MM.1S (cell line): ENCODE data around the gene CCDC179.

ENCODE experiments used
- DNase-seq: peaks from one replicate; pipeline ENCODE4 v3.0.0-alpha.2; 2015
- H2AFZ ChIP-seq: fragments of 300-600 bp; sonication (generic); 2 replicates; pipeline ENCODE4 v1.6.0; 2016; ENCODE audit warnings: antibody characterized with exemption, low read length
- H3F3A ChIP-seq: fragments of 300-600 bp; sonication (generic); 2 replicates; pipeline ENCODE4 v1.6.1; 2016; ENCODE audit warnings: mild to moderate bottlenecking, antibody characterized with exemption, low read length, moderate library complexity, mixed read lengths; ENCODE audit not compliant: insufficient read depth
- H3K27ac ChIP-seq: fragments of 300-600 bp; sonication (generic); 2 replicates; pipeline ENCODE4 v1.5.1; 2016; ENCODE audit warnings: mild to moderate bottlenecking, low read length
- H3K27me3 ChIP-seq: fragments of 300-600 bp; sonication (generic); replicated peaks from 2 replicates; pipeline ENCODE4 v1.6.0; 2016; ENCODE audit warnings: low read length; ENCODE audit not compliant: insufficient read depth
- H3K36me3 ChIP-seq: fragments of 300-600 bp; sonication (generic); replicated peaks from 2 replicates; pipeline ENCODE4 v1.6.1; 2016; ENCODE audit warnings: mild to moderate bottlenecking, low read length, mixed read lengths; ENCODE audit not compliant: insufficient read depth
- H3K4me1 ChIP-seq: fragments of 300-600 bp; sonication (generic); 2 replicates; pipeline ENCODE4 v1.6.1; 2016; ENCODE audit warnings: low read length, mixed read lengths
- H3K4me2 ChIP-seq: fragments of 300-600 bp; sonication (generic); 2 replicates; pipeline ENCODE4 v1.6.0; 2016; ENCODE audit warnings: low read depth, low read length
- H3K4me3 ChIP-seq: fragments of 300-600 bp; sonication (generic); 2 replicates; pipeline ENCODE4 v1.5.1; 2016; ENCODE audit warnings: low read length, mixed read lengths
- H3K79me2 ChIP-seq: fragments of 300-600 bp; sonication (generic); 2 replicates; pipeline ENCODE4 v1.6.1; 2016; ENCODE audit warnings: mixed run types, low read length, mixed read lengths
- H3K9ac ChIP-seq: fragments of 300-600 bp; sonication (generic); 2 replicates; pipeline ENCODE4 v1.6.1; 2016; ENCODE audit warnings: low read length, mixed read lengths
- H3K9me2 ChIP-seq: fragments of 300-600 bp; sonication (generic); replicated peaks from 2 replicates; pipeline ENCODE4 v1.6.1; 2016; ENCODE audit warnings: mild to moderate bottlenecking, low read length, mixed read lengths; ENCODE audit not compliant: insufficient read depth
- H3K9me3 ChIP-seq: fragments of 300-600 bp; sonication (generic); replicated peaks from 2 replicates; pipeline ENCODE4 v1.6.1; 2016; ENCODE audit warnings: mild to moderate bottlenecking, low read length, mixed read lengths; ENCODE audit not compliant: insufficient read depth
- H4K20me1 ChIP-seq: fragments of 300-600 bp; sonication (generic); 2 replicates; pipeline ENCODE4 v1.6.1; 2016; ENCODE audit warnings: mild to moderate bottlenecking, low read length, moderate library complexity, mixed read lengths; ENCODE audit not compliant: insufficient read depth
- EZH2 ChIP-seq: fragments of 300-600 bp; sonication (generic); optimal IDR thresholded peaks from 2 replicates; pipeline ENCODE3; 2017; ENCODE audit warnings: low read depth, mild to moderate bottlenecking, antibody characterized with exemption, low read length, mixed read lengths
- EZH2phosphoT487 ChIP-seq: fragments of 300-600 bp; sonication (generic); IDR thresholded peaks from 2 replicates; pipeline ENCODE4 v1.6.1; 2018; ENCODE audit warnings: antibody characterized with exemption, low read length
- TF ChIP-seq, protein P1 (sequence below): fragments of 300-600 bp; sonication (generic); IDR thresholded peaks from 2 replicates; pipeline ENCODE4 v1.5.1; 2016; ENCODE audit warnings: antibody characterized with exemption, low read length, mixed read lengths

The CCDC179 gene

DNA sequence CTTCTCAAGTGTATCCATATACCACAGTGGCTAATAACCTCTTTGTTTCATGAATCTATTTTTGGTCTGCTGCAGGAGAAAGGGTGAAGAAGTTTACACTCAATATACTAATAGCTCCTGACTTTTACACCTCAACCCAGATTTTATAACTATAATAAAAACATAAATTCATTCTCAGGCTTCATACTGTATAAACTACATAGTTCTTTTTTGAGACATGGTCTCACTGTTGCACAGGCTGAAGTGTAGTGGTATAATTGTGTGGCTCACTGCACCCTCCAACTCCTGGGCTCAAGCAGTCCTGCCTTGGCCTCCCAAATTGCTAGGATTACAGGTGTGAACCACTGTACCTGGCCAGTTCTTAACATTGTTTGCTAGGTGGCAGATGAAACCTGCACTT lies 17.8 kb upstream of the CCDC179 start:
- Histone ChIP-seq H3K9ac (no peak overlapping the region), H3K27me3 (no peaks in the 10 kb centered on the region), H3K9me2 (no peaks in the 10 kb centered on the region), H3K36me3 (no peaks in the 10 kb centered on the region), H3F3A (no peaks in the 10 kb centered on the region), H2AFZ (no peak overlapping the region), H3K4me3 (no peak overlapping the region), H3K9me3 (no peaks in the 10 kb centered on the region), H3K79me2 (no peaks in the 10 kb centered on the region), H3K4me1 (no peaks in the 10 kb centered on the region), H3K4me2 (no peak overlapping the region), H4K20me1 (no peaks in the 10 kb centered on the region), H3K27ac (no peak overlapping the region)
- TF ChIP-seq, protein P1, sequence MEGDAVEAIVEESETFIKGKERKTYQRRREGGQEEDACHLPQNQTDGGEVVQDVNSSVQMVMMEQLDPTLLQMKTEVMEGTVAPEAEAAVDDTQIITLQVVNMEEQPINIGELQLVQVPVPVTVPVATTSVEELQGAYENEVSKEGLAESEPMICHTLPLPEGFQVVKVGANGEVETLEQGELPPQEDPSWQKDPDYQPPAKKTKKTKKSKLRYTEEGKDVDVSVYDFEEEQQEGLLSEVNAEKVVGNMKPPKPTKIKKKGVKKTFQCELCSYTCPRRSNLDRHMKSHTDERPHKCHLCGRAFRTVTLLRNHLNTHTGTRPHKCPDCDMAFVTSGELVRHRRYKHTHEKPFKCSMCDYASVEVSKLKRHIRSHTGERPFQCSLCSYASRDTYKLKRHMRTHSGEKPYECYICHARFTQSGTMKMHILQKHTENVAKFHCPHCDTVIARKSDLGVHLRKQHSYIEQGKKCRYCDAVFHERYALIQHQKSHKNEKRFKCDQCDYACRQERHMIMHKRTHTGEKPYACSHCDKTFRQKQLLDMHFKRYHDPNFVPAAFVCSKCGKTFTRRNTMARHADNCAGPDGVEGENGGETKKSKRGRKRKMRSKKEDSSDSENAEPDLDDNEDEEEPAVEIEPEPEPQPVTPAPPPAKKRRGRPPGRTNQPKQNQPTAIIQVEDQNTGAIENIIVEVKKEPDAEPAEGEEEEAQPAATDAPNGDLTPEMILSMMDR: no peak
- TF ChIP-seq EZH2: no peak
- no peak for TF ChIP-seq EZH2phosphoT487
- no peak for DNase-seq

DNA sequence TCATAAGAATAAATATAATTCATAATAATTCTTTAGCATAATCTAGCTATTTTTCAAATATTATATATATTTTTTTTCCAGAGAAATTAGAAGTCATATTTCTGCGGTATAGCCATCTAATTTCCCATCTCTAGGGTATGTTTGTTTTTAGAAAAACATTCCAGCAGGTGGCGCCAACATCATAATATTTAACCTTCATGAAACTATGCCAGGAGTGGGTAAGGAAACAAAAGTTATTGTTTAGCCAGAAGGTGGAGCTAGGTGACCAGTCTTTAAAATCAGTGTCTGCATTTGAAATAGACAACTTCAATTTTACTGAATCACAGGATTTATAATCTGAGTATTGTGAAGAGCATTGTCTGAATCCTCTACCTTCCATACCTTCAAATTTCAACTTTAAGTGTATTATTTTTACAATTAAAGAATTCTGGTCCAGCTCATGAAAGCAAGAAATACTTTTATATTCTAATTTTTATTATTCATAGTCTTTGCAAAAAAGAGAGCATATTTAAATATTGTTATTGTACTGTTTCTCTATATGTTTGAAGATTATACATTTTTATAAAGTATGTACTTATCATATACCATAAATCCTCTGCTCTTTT lies 15.7 kb upstream of the CCDC179 start:
- Histone ChIP-seq H3K36me3 (no peaks in the 10 kb centered on the region), H3K4me3 (no peak overlapping the region), H3K27ac (no peak overlapping the region), H2AFZ (no peak overlapping the region), H3K9me2 (no peaks in the 10 kb centered on the region), H3K79me2 (no peaks in the 10 kb centered on the region), H3K4me1 (no peaks in the 10 kb centered on the region), H4K20me1 (no peaks in the 10 kb centered on the region), H3K9me3 (no peaks in the 10 kb centered on the region), H3K9ac (no peak overlapping the region), H3K4me2 (no peak overlapping the region), H3F3A (no peaks in the 10 kb centered on the region), H3K27me3 (no peaks in the 10 kb centered on the region)
- peak; percentile 87 for DNase-seq
- TF ChIP-seq EZH2 (no peak), EZH2phosphoT487 (no peak)
- TF ChIP-seq, protein P1: peak; percentile 77

- Histone ChIP-seq H3K4me3 (no peak overlapping the region), H3F3A (no peaks in the 10 kb centered on the region), H3K4me2 (no peak overlapping the region), H3K9me3 (no peaks in the 10 kb centered on the region), H3K79me2 (no peaks in the 10 kb centered on the region), H3K27me3 (no peaks in the 10 kb centered on the region), H3K36me3 (no peaks in the 10 kb centered on the region), H3K9ac (no peak overlapping the region), H3K27ac (no peak overlapping the region), H2AFZ (no peak overlapping the region), H3K4me1 (no peaks in the 10 kb centered on the region), H4K20me1 (no peaks in the 10 kb centered on the region), H3K9me2 (no peaks in the 10 kb centered on the region)
- no peak for DNase-seq
- TF ChIP-seq EZH2: no peak
- TF ChIP-seq, protein P1: no peak
- no peak for TF ChIP-seq EZH2phosphoT487
Observed at GRCh38 chr11:22869325-22869724, 9.1 kb upstream of the CCDC179 start.
